AG10803 (cell line): Measurements from ENCODE around the gene TMOD1.
A peak's percentile ranks its signal among the peaks of the same experiment; 100 is the strongest.

ENCODE experiments used
- DNase-seq: peaks from one replicate; pipeline ENCODE4 v3.0.0; 2010; ENCODE audit warnings: low read depth
- H3K4me3 ChIP-seq: 2 replicates; pipeline ENCODE4 v1.5.1; 2011; ENCODE audit warnings: mild to moderate bottlenecking, low read length, control low read depth
- CTCF ChIP-seq: conservative IDR thresholded peaks from 2 replicates; pipeline ENCODE4 v1.5.1; 2011; ENCODE audit warnings: mild to moderate bottlenecking, low read length, control low read depth, inconsistent platforms

TMOD1 gene

GRCh38 chr9:97501972-97502221, 431 bp downstream of the TMOD1 start:
- peak overlapping the region; percentile 34 for H3K4me3 ChIP-seq
- DNase-seq, result no peak
- no peak for TF ChIP-seq CTCF

GRCh38 chr9:97502222-97502983, 937 bp downstream of the TMOD1 start:
- no peak for TF ChIP-seq CTCF
- H3K4me3 ChIP-seq, result peak overlapping the region; percentile 7; the same call in 1 of the 2 replicates

GRCh38 chr9:97502984-97503861, 1.8 kb downstream of the TMOD1 start:
- H3K4me3 ChIP-seq, result no peak overlapping the region
- DNase-seq, result no peak
- no peak for TF ChIP-seq CTCF

More at GRCh38 chr9:97502222-97502983, 937 bp downstream of the TMOD1 start:
- DNase-seq, result no peak

GRCh38 chr9:97503862-97504210, 2.4 kb downstream of the TMOD1 start:
- no peak overlapping the region for H3K4me3 ChIP-seq
- TF ChIP-seq CTCF, result no peak
- DNase-seq, result no peak

- no peak overlapping the region for H3K4me3 ChIP-seq
- TF ChIP-seq CTCF, result no peak
- no peak for DNase-seq
Observed at GRCh38 chr9:97504381-97505216, 3.1 kb downstream of the TMOD1 start.

- no peak for TF ChIP-seq CTCF
- no peak overlapping the region for H3K4me3 ChIP-seq
- no peak for DNase-seq
Observed at GRCh38 chr9:97505845-97506244, 4.4 kb downstream of the TMOD1 start.
